Endothelial cell (in vitro differentiated cells): ENCODE results near the gene CFAP20. TPM values are rescaled to one million over a fixed set of nuclear protein-coding genes. Genes with fewer than 3 reads are reported as not detected.
"Not testable (repeated sequence)": the region's sequence is repeated elsewhere in the genome, so short reads cannot be mapped to it uniquely, and the experiment has no call there.

Experiments
- DNase-seq: peaks from one replicate; pipeline ENCODE4 v3.0.0; 2021; ENCODE audit warnings: low spot score
- H3K27ac Mint-ChIP-seq: one replicate; pipeline ENCODE4 v1.8.0; 2021; ENCODE audit warnings: mixed read lengths, inconsistent platforms; ENCODE audit not compliant: unreplicated experiment
- H3K27me3 Mint-ChIP-seq: one replicate; pipeline ENCODE4 v1.8.0; 2021; ENCODE audit warnings: mild to moderate bottlenecking, moderate library complexity, mixed read lengths, inconsistent platforms; ENCODE audit not compliant: unreplicated experiment
- H3K36me3 Mint-ChIP-seq: one replicate; pipeline ENCODE4 v1.8.0; 2021; ENCODE audit warnings: mild to moderate bottlenecking, low read depth, mixed read lengths, inconsistent platforms; ENCODE audit not compliant: unreplicated experiment
- H3K4me1 Mint-ChIP-seq: one replicate; pipeline ENCODE4 v1.8.0; 2021; ENCODE audit warnings: mild to moderate bottlenecking, mixed read lengths, inconsistent platforms; ENCODE audit not compliant: unreplicated experiment
- H3K4me3 Mint-ChIP-seq: one replicate; pipeline ENCODE4 v1.8.0; 2021; ENCODE audit warnings: mild to moderate bottlenecking, mixed read lengths, inconsistent platforms; ENCODE audit not compliant: unreplicated experiment
- H3K9me3 Mint-ChIP-seq: one replicate; pipeline ENCODE4 v1.8.0; 2021; ENCODE audit warnings: mixed read lengths, inconsistent platforms; ENCODE audit not compliant: unreplicated experiment
- CTCF ChIP-seq: fragments of 200-600 bp; sonication (generic); IDR thresholded peaks from one replicate; pipeline ENCODE4 v1.5.0; 2021; ENCODE audit warnings: antibody characterized with exemption; ENCODE audit not compliant: unreplicated experiment
- total RNA-seq: library from RNA; stranded (reverse); fragmentation: NEBNext Ultra II Directional; extraction: Animal tissue kit (Norgen Biotek cat#: 25700); gene quantifications from one replicate; pipeline ENCODE4 v1.2.1, GENCODE V29; 2021; ENCODE audit not compliant: unreplicated experiment

Gene CFAP20
- total RNA-seq, 1 donor from 2014 or later: 89.7 TPM

DNA sequence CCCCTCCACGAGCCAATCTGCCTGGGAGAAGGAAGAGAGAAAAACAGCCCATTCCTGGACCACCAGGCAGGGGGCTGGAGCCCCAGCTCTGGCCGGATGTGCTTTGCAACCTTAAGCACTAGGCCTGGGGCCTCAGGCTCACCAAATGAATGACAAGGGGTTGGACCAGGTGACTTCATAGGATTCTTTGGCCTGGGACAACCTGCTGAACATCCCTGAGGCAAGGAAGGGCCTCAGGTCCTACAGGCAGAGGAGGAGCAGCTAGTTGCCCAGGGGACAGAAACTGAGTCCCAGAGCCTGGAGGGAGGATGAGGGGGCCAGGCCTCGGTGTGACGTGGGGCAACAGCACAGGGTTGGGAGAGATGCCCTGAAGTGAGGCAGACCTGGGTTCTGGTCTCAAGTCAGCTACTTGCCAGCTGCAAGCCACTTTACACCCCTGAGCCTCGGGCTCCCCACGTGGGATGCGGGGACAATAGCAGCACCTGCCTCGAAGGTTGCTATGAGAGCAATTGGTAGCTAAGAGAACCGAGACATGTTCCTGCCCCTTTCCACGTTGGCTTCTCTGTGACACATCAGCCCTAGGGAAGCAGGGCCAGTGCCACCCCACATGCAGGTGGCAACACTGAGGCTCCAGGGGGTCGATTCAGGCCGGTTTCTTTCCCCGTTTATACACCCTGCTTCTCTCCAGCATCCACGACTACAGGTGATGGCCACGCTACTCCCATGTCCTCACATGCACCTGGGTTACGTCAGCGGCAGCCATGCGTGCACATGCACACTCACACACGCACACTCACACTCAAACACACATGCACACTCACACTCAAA, 42.6 kb downstream of the CFAP20 start:
- TF ChIP-seq CTCF: no peak
- H3K4me1 Mint-ChIP-seq: peaks cover 24% of the 10 kb centered on the region
- no peaks in the 10 kb centered on the region for H3K9me3 Mint-ChIP-seq
- no peak overlapping the region for H3K27ac Mint-ChIP-seq
- no peaks in the 10 kb centered on the region for H3K36me3 Mint-ChIP-seq
- DNase-seq: no peak
- H3K4me3 Mint-ChIP-seq: no peak overlapping the region
- H3K27me3 Mint-ChIP-seq: peaks cover 7% of the 10 kb centered on the region

GRCh38 chr16:58085584-58086251, 43.5 kb downstream of the CFAP20 start:
- DNase-seq: no peak
- no peaks in the 10 kb centered on the region for H3K36me3 Mint-ChIP-seq
- H3K9me3 Mint-ChIP-seq: no peaks in the 10 kb centered on the region
- peak overlapping the region; percentile 52 for H3K27ac Mint-ChIP-seq
- H3K27me3 Mint-ChIP-seq: peaks cover 7% of the 10 kb centered on the region
- peaks cover 29% of the 10 kb centered on the region for H3K4me1 Mint-ChIP-seq
- H3K4me3 Mint-ChIP-seq: no peak overlapping the region
- no peak for TF ChIP-seq CTCF

- Mint-ChIP-seq H3K9me3 (no peaks in the 10 kb centered on the region), H3K27ac (no peak overlapping the region), H3K36me3 (no peaks in the 10 kb centered on the region), H3K4me3 (no peak overlapping the region), H3K27me3 (peaks cover 7% of the 10 kb centered on the region), H3K4me1 (peaks cover 35% of the 10 kb centered on the region)
- DNase-seq: no peak
- TF ChIP-seq CTCF: no peak
These were observed 44.0 kb downstream of the CFAP20 start for GRCh38 chr16:58085171-58085570.

DNA sequence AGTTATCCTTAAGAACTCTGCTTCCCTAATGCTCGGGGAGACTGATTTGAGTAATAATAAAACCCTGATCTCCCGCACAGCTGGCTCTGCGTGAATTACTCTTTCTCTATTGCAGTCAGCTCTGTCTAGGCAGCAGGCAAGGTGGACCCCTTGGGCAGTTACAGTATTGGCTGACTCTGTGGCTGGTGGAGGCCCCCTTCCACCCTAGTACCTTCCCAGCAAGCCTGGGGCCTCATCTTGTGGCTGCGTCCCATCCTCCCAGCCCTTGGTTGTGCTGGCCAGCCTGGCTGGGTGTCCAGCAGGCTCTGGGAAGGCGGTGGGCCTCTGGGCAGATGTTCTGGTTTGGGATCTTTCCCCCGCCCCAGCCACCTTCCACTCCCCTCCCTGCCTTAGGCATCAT, 44.5 kb downstream of the CFAP20 start:
- no peaks in the 10 kb centered on the region for H3K9me3 Mint-ChIP-seq
- no peaks in the 10 kb centered on the region for H3K36me3 Mint-ChIP-seq
- TF ChIP-seq CTCF: no peak
- DNase-seq: no peak
- no peak overlapping the region for H3K27ac Mint-ChIP-seq
- peaks cover 7% of the 10 kb centered on the region for H3K27me3 Mint-ChIP-seq
- no peak overlapping the region for H3K4me3 Mint-ChIP-seq
- H3K4me1 Mint-ChIP-seq: peaks cover 40% of the 10 kb centered on the region

DNA sequence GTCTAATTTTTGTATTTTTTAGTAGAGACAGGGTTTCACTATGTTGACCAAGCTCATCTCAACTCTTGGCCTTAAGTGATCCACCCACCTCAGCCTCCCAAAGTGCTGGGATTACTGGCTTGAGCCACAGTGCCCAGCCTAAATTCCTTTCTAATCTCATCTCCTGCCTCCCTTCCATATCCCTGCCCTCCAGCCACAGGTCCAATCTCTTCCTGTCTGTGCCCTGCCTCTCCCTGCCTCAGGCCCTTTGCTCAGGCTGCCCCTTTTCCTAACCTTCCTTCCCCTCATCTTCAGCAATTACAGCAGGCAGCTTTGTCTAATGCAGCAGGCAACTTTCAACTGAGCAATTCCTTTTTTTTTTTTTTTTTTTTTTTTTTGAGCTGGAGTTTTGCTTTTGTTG, 46.8 kb downstream of the CFAP20 start:
- H3K36me3 Mint-ChIP-seq: peaks cover 4% of the 10 kb centered on the region
- peak overlapping the region; percentile 85 for H3K27ac Mint-ChIP-seq
- H3K9me3 Mint-ChIP-seq: no peaks in the 10 kb centered on the region
- no peak for TF ChIP-seq CTCF
- no peak for DNase-seq
- H3K4me1 Mint-ChIP-seq: peaks cover 48% of the 10 kb centered on the region
- peak overlapping the region; percentile 14 for H3K4me3 Mint-ChIP-seq
- H3K27me3 Mint-ChIP-seq: peaks cover 7% of the 10 kb centered on the region

DNA sequence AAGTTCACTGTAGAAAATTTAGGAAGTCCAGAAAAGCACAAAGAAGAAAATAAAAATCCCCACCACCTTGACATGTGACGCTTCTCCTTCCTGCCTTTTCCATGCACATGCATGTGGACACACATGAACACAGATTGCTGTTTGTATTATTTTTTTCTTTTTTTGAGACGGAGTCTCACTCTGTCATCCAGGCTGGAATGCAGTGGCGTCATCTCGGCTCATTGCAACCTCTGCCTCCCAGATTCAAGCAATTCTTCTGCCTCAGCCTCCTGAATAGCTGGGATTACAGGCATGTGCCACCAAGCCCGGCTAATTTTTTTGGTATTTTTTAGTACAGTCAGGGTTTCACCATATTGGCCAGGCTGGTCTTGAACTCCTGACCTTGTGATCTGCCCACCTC, 48.5 kb downstream of the CFAP20 start:
- DNase-seq, H3K27me3 Mint-ChIP-seq, H3K4me3 Mint-ChIP-seq, H3K9me3 Mint-ChIP-seq: not testable (repeated sequence)
- peaks cover 11% of the 10 kb centered on the region for H3K36me3 Mint-ChIP-seq
- H3K4me1 Mint-ChIP-seq: peaks cover 46% of the 10 kb centered on the region
- H3K27ac Mint-ChIP-seq: peak overlapping the region; percentile 86
